Neural progenitor cell (in vitro differentiated cells): Measurements from ENCODE around the gene PHOSPHO1. TPM values are rescaled to one million over a fixed set of nuclear protein-coding genes. Genes with fewer than 3 reads are reported as not detected.
"Not testable (repeated sequence)": the region's sequence is repeated elsewhere in the genome, so short reads cannot be mapped to it uniquely, and the experiment has no call there.

Source experiments
- DNase-seq: peaks from one replicate; pipeline ENCODE4 v3.0.0-alpha.2; 2016; ENCODE audit warnings: low spot score
- H2AFZ ChIP-seq: fragments of 200-600 bp; sonication (generic); replicated peaks from 2 replicates; pipeline ENCODE4 v1.6.1; 2016; ENCODE audit warnings: antibody characterized with exemption
- H3F3A ChIP-seq: fragments of 200-600 bp; sonication (generic); 2 replicates; pipeline ENCODE4 v1.6.1; 2016; ENCODE audit warnings: antibody characterized with exemption, low read depth
- H3K27ac ChIP-seq: fragments of 200-600 bp; sonication (generic); 2 replicates; pipeline ENCODE4 v1.5.1; 2016; ENCODE audit warnings: mild to moderate bottlenecking
- H3K27me3 ChIP-seq: fragments of 200-600 bp; sonication (generic); 2 replicates; pipeline ENCODE4 v1.6.1; 2016; ENCODE audit warnings: mild to moderate bottlenecking, moderate library complexity
- H3K36me3 ChIP-seq: fragments of 200-600 bp; sonication (generic); 2 replicates; pipeline ENCODE4 v1.5.1; 2016
- H3K4me1 ChIP-seq: fragments of 200-600 bp; sonication (generic); 2 replicates; pipeline ENCODE4 v1.6.1; 2016; ENCODE audit warnings: mixed run types
- H3K4me2 ChIP-seq: fragments of 200-600 bp; sonication (generic); 2 replicates; pipeline ENCODE4 v1.6.1; 2016
- H3K4me3 ChIP-seq: fragments of 200-600 bp; sonication (generic); 2 replicates; pipeline ENCODE4 v1.5.1; 2016
- H3K79me2 ChIP-seq: fragments of 200-600 bp; sonication (generic); 2 replicates; pipeline ENCODE4 v1.6.1; 2016; ENCODE audit warnings: low read depth
- H3K9ac ChIP-seq: fragments of 200-600 bp; sonication (generic); 2 replicates; pipeline ENCODE4 v1.6.1; 2016
- H3K9me3 ChIP-seq: fragments of 200-600 bp; sonication (generic); 2 replicates; pipeline ENCODE4 v1.5.1; 2016; ENCODE audit warnings: low read depth
- H4K20me1 ChIP-seq: fragments of 200-600 bp; sonication (generic); 2 replicates; pipeline ENCODE4 v1.6.1; 2016; ENCODE audit warnings: low read depth
- H3K27ac Mint-ChIP-seq: 3 replicates; pipeline ENCODE4 v1.8.0; 2021; ENCODE audit warnings: mixed read lengths
- H3K27me3 Mint-ChIP-seq: 2 replicates; pipeline ENCODE4 v1.8.0; 2022; ENCODE audit warnings: low read depth, mild to moderate bottlenecking, inconsistent platforms, moderate library complexity, mixed read lengths; ENCODE audit not compliant: insufficient read depth
- H3K36me3 Mint-ChIP-seq: 3 replicates; pipeline ENCODE4 v1.8.0; 2021; ENCODE audit warnings: mixed read lengths
- H3K4me1 Mint-ChIP-seq: 3 replicates; pipeline ENCODE4 v1.8.0; 2021; ENCODE audit warnings: mixed read lengths
- H3K4me3 Mint-ChIP-seq: 3 replicates; pipeline ENCODE4 v1.8.0; 2021; ENCODE audit warnings: mild to moderate bottlenecking, moderate library complexity, mixed read lengths
- H3K9me3 Mint-ChIP-seq: 3 replicates; pipeline ENCODE4 v1.8.0; 2020; ENCODE audit warnings: mixed read lengths
- CTCF ChIP-seq: fragments of 200-600 bp; sonication (generic); IDR thresholded peaks from 2 replicates; pipeline ENCODE4 v1.5.1; 2017; ENCODE audit warnings: antibody characterized with exemption, mild to moderate bottlenecking
- EZH2 ChIP-seq: fragments of 200-600 bp; sonication (generic); IDR thresholded peaks from 2 replicates; pipeline ENCODE4 v1.6.1; 2017; ENCODE audit warnings: antibody characterized with exemption, mild to moderate bottlenecking, moderate library complexity
- EZH2phosphoT487 ChIP-seq: fragments of 200-600 bp; sonication (generic); IDR thresholded peaks from 2 replicates; pipeline ENCODE4 v1.6.1; 2017; ENCODE audit warnings: antibody characterized with exemption
- total RNA-seq: library from RNA; depleted of rRNA; stranded (reverse); fragments of >200 nt; gene quantifications from 2 replicates; pipeline ENCODE4 v1.2.3, GENCODE V29; 2015; ENCODE audit warnings: low replicate concordance

Gene PHOSPHO1
- total RNA-seq, 1 donor from 2014 or later: not detected

GRCh38 chr17:49266233-49266632 is 35.6 kb upstream of the PHOSPHO1 start:
- Histone ChIP-seq H3K4me1 (no peaks in the 10 kb centered on the region), H3K36me3 (no peaks in the 10 kb centered on the region), H3K79me2 (no peaks in the 10 kb centered on the region), H2AFZ (no peak overlapping the region), H3K27ac (no peak overlapping the region), H3F3A (peaks cover 1% of the 10 kb centered on the region), H3K27me3 (peaks cover 6% of the 10 kb centered on the region), H3K9me3 (no peaks in the 10 kb centered on the region), H3K9ac (no peak overlapping the region), H3K4me3 (no peak overlapping the region), H4K20me1 (no peaks in the 10 kb centered on the region), H3K4me2 (no peak overlapping the region)
- no peak for TF ChIP-seq EZH2phosphoT487
- TF ChIP-seq EZH2: no peak
- no peak for TF ChIP-seq CTCF
- no peaks in the 10 kb centered on the region for H3K9me3 Mint-ChIP-seq
- DNase-seq: no peak
- no peaks in the 10 kb centered on the region for H3K36me3 Mint-ChIP-seq
- H3K4me3 Mint-ChIP-seq: no peak overlapping the region
- no peak overlapping the region for H3K27ac Mint-ChIP-seq
- peaks cover 7% of the 10 kb centered on the region for H3K27me3 Mint-ChIP-seq
- H3K4me1 Mint-ChIP-seq: peaks cover 4% of the 10 kb centered on the region

DNA sequence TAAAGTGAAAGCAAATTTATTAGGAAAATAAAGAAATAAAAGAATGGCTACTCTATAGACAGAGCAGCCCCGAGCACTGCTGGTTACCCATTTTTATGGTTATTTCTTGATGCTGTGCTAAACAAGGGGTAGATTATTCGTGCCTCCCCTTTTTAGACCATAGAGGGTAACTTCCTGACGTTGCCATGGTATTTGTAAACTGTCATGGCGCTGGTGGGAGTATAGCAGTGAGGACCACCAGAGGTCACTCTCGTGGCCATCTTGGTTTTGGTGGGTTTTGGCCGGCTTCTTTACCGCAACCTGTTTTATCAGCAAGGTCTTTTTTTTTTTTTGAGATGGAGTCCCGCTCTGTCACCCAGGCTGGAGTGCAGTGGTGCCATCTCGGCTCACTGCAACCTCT is 31.0 kb upstream of the PHOSPHO1 start:
- not testable (repeated sequence) for H3K27ac Mint-ChIP-seq, H3K9me3 ChIP-seq, H3K36me3 ChIP-seq, H3K4me1 ChIP-seq, H3K27ac ChIP-seq, H3K9me3 Mint-ChIP-seq, H4K20me1 ChIP-seq, DNase-seq, H3K36me3 Mint-ChIP-seq, H3K9ac ChIP-seq, H3K4me2 ChIP-seq, H3K4me3 ChIP-seq, H2AFZ ChIP-seq, H3K79me2 ChIP-seq, H3K27me3 Mint-ChIP-seq
- peaks cover 10% of the 10 kb centered on the region for H3K4me1 Mint-ChIP-seq
- Histone ChIP-seq H3F3A (peaks cover 13% of the 10 kb centered on the region), H3K27me3 (peaks cover 30% of the 10 kb centered on the region)
- TF ChIP-seq CTCF: peak; percentile 31
- peak overlapping the region; percentile 81 for H3K4me3 Mint-ChIP-seq

DNA sequence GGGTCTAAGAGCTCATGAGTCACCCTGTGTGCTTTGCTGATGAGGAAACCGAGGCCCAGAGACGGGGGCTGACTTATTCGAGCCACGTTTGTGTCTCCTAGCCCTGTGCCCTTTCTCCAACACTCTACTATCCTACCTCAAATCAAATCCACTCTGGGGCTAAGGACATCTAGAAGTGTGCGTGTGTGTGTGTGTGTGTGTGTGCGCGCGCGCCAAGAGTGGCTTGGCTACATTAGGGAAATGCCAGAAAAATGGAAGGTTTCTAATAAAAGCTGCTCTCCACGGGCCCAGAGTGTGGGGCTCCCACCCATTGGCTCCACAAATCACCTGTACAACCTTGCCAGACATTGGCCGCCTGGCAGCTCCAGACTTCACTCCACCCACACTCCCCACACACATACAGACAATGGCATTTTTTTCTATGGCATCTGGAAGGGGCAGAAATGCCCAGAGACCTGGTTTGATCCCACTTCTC is 30.3 kb upstream of the PHOSPHO1 start:
- Histone ChIP-seq H3K79me2 (no peaks in the 10 kb centered on the region), H3K36me3 (no peaks in the 10 kb centered on the region), H3K9me3 (no peaks in the 10 kb centered on the region), H3K27me3 (peaks cover 30% of the 10 kb centered on the region), H2AFZ (peak overlapping the region; percentile 98), H3K27ac (no peak overlapping the region), H3K4me2 (peak overlapping the region; percentile 81), H3K4me3 (peak overlapping the region; percentile 60), H3K4me1 (no peaks in the 10 kb centered on the region), H4K20me1 (no peaks in the 10 kb centered on the region), H3F3A (peaks cover 13% of the 10 kb centered on the region), H3K9ac (no peak overlapping the region)
- H3K4me1 Mint-ChIP-seq: peaks cover 10% of the 10 kb centered on the region
- H3K9me3 Mint-ChIP-seq: no peaks in the 10 kb centered on the region
- TF ChIP-seq EZH2 (peak; percentile 20), CTCF (no peak)
- peak overlapping the region; percentile 81 for H3K4me3 Mint-ChIP-seq
- DNase-seq: no peak
- H3K27me3 Mint-ChIP-seq: peaks cover 10% of the 10 kb centered on the region
- no peaks in the 10 kb centered on the region for H3K36me3 Mint-ChIP-seq
- H3K27ac Mint-ChIP-seq: peak overlapping the region; percentile 8
